ENCODE data around the gene DCHS2. TPM values are rescaled to one million over a fixed set of nuclear protein-coding genes. Genes with fewer than 3 reads are reported as not detected.

Gene DCHS2
- polyA plus RNA-seq, 3 donors, result not detected

GRCh38 chr4:154441982-154442381 lies 49.6 kb downstream of the DCHS2 start:
- no peak overlapping the region for H3K27ac ChIP-seq (ENCODE audit: low read depth in 1 of 2, low read length in 2 of 2)
- H3K9me3 ChIP-seq (replicated peaks in 1 of 2; ENCODE audit: control insufficient read depth in 1 of 2, insufficient read depth in 1 of 2, low read length in 2 of 2), result no peaks in the 10 kb centered on the region
- Mint-ChIP-seq H3K4me3 (no peak overlapping the region), H3K27ac (no peak overlapping the region), H3K27me3 (ENCODE audit: low read depth in 3 of 3) (no peaks in the 10 kb centered on the region), H3K36me3 (no peaks in the 10 kb centered on the region), H3K9me3 (peaks cover 0 to 3% (median 0%) of the 10 kb centered on the region in 7 donors), H3K4me1 (no peaks in the 10 kb centered on the region)
- no peak overlapping the region for H3K9ac ChIP-seq (ENCODE audit: insufficient read depth, low read length, poor library complexity, severe bottlenecking)
- no peaks in the 10 kb centered on the region for H3K27me3 ChIP-seq (ENCODE audit: control insufficient read depth in 2 of 2, insufficient read depth in 2 of 2, low read length in 2 of 2)
- H3K36me3 ChIP-seq (replicated peaks in 1 of 2; ENCODE audit: control insufficient read depth in 1 of 2, insufficient read depth in 2 of 2, low read length in 2 of 2), result no peaks in the 10 kb centered on the region
- H3K4me1 ChIP-seq (ENCODE audit: control insufficient read depth in 1 of 2, insufficient read depth in 2 of 2, low read length in 2 of 2), result no peaks in the 10 kb centered on the region
- TF ChIP-seq, protein P1, sequence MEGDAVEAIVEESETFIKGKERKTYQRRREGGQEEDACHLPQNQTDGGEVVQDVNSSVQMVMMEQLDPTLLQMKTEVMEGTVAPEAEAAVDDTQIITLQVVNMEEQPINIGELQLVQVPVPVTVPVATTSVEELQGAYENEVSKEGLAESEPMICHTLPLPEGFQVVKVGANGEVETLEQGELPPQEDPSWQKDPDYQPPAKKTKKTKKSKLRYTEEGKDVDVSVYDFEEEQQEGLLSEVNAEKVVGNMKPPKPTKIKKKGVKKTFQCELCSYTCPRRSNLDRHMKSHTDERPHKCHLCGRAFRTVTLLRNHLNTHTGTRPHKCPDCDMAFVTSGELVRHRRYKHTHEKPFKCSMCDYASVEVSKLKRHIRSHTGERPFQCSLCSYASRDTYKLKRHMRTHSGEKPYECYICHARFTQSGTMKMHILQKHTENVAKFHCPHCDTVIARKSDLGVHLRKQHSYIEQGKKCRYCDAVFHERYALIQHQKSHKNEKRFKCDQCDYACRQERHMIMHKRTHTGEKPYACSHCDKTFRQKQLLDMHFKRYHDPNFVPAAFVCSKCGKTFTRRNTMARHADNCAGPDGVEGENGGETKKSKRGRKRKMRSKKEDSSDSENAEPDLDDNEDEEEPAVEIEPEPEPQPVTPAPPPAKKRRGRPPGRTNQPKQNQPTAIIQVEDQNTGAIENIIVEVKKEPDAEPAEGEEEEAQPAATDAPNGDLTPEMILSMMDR (IDR thresholded peaks at IDR 0.05), result no peak
- intact Hi-C loops (cut with micrococcal nuclease), result no loop called here
- no peak overlapping the region for H3K4me2 ChIP-seq (replicated peaks; ENCODE audit: extremely low read depth, low read length, poor library complexity, severe bottlenecking)
- no peak overlapping the region for H3K4me3 ChIP-seq (replicated peaks in 1 of 3; ENCODE audit: low read depth in 2 of 3, low read length in 3 of 3)
- H3K79me2 ChIP-seq (ENCODE audit: insufficient read depth, low read length), result no peaks in the 10 kb centered on the region
- DNase-seq, result no peak
- no peaks in the 10 kb centered on the region for H4K20me1 ChIP-seq (ENCODE audit: insufficient read depth, low read length)
- WGBS (ENCODE audit: insufficient coverage), result 90% methylated on average over 3 of the region's 3 CpGs
- H2AFZ ChIP-seq (ENCODE audit: insufficient read depth, low read depth, low read length, poor library complexity, severe bottlenecking), result no peak overlapping the region

- Mint-ChIP-seq H3K9me3 (peaks cover 0 to 3% (median 0%) of the 10 kb centered on the region in 7 donors), H3K36me3 (no peaks in the 10 kb centered on the region), H3K4me1 (no peaks in the 10 kb centered on the region), H3K27me3 (ENCODE audit: low read depth in 3 of 3) (no peaks in the 10 kb centered on the region), H3K27ac (no peak overlapping the region), H3K4me3 (no peak overlapping the region)
- Histone ChIP-seq H3K9me3 (replicated peaks in 1 of 2; ENCODE audit: control insufficient read depth in 1 of 2, insufficient read depth in 1 of 2, low read length in 2 of 2) (no peaks in the 10 kb centered on the region), H4K20me1 (ENCODE audit: insufficient read depth, low read length) (no peaks in the 10 kb centered on the region), H3K9ac (ENCODE audit: insufficient read depth, low read length, poor library complexity, severe bottlenecking) (no peak overlapping the region), H2AFZ (ENCODE audit: insufficient read depth, low read depth, low read length, poor library complexity, severe bottlenecking) (no peak overlapping the region), H3K4me3 (replicated peaks in 1 of 3; ENCODE audit: low read depth in 2 of 3, low read length in 3 of 3) (no peak overlapping the region), H3K36me3 (replicated peaks in 1 of 2; ENCODE audit: control insufficient read depth in 1 of 2, insufficient read depth in 2 of 2, low read length in 2 of 2) (no peaks in the 10 kb centered on the region), H3K27ac (ENCODE audit: low read depth in 1 of 2, low read length in 2 of 2) (no peak overlapping the region), H3K4me2 (replicated peaks; ENCODE audit: extremely low read depth, low read length, poor library complexity, severe bottlenecking) (no peak overlapping the region), H3K4me1 (ENCODE audit: control insufficient read depth in 1 of 2, insufficient read depth in 2 of 2, low read length in 2 of 2) (no peaks in the 10 kb centered on the region), H3K79me2 (ENCODE audit: insufficient read depth, low read length) (no peaks in the 10 kb centered on the region), H3K27me3 (ENCODE audit: control insufficient read depth in 2 of 2, insufficient read depth in 2 of 2, low read length in 2 of 2) (no peaks in the 10 kb centered on the region)
- TF ChIP-seq, protein P1 (IDR thresholded peaks at IDR 0.05), result no peak
- intact Hi-C loops (cut with micrococcal nuclease), result no loop called here
- WGBS (ENCODE audit: insufficient coverage), result no CpG with 5 or more reads among the region's 1 CpG
- no peak for DNase-seq
Observed at GRCh38 chr4:154441124-154441523, 50.5 kb downstream of the DCHS2 start.

All from CD14-positive monocyte (primary cell).